DMS 273 (cell line): ENCODE results near the gene C2orf49.

Experiments
- DNase-seq: peaks from one replicate; lab custom pipeline; 2025; ENCODE audit not compliant: unreplicated experiment; lab: John Stamatoyannopoulos, UW

Gene C2orf49

GRCh38 chr2:105398336-105399206 is 61.2 kb downstream of the C2orf49 start, which contains the start of gene FHL2:
Gene FHL2 (minus strand): TSS chr2:105399051. CDS start chr2:105386516, 12,535 bp downstream.
- DNase-seq = peak; percentile 93
